RWPE2 (cell line): Measurements from ENCODE around the gene MAPK1.
"Not testable (repeated sequence)": the region's sequence is repeated elsewhere in the genome, so short reads cannot be mapped to it uniquely, and the experiment has no call there.

Source experiments
- ATAC-seq: fragments of 200-7000 bp; cut with Tn5 transposase; 3 replicates; pipeline ENCODE4 v1.9.1; 2021; ENCODE audit warnings: low read depth
- DNase-seq: peaks from one replicate; pipeline ENCODE4 v3.0.0-alpha.2; 2020; ENCODE audit warnings: low spot score
- H3K27ac ChIP-seq: fragments of 450-650 bp; 2 replicates; pipeline ENCODE4 v1.5.1; 2017; ENCODE audit warnings: mild to moderate bottlenecking; ENCODE audit not compliant: poor library complexity, severe bottlenecking
- H3K27me3 ChIP-seq: fragments of 250-450 bp; sonication (Bioruptor Pico); 2 replicates; pipeline ENCODE4 v1.5.1; 2021; ENCODE audit warnings: mild to moderate bottlenecking, moderate library complexity; ENCODE audit not compliant: insufficient read depth, poor library complexity, severe bottlenecking
- H3K36me3 ChIP-seq: fragments of 250-450 bp; sonication (Bioruptor Pico); 2 replicates; pipeline ENCODE4 v1.5.1; 2020; ENCODE audit warnings: low read depth, mild to moderate bottlenecking, moderate library complexity
- H3K4me1 ChIP-seq: fragments of 250-450 bp; sonication (Bioruptor Pico); 2 replicates; pipeline ENCODE4 v1.5.1; 2021; ENCODE audit warnings: mild to moderate bottlenecking, moderate library complexity; ENCODE audit not compliant: insufficient read depth, poor library complexity, severe bottlenecking
- H3K4me3 ChIP-seq: fragments of 250-450 bp; sonication (Bioruptor Pico); 2 replicates; pipeline ENCODE4 v1.5.1; 2021; ENCODE audit warnings: mild to moderate bottlenecking, moderate library complexity; ENCODE audit not compliant: severe bottlenecking
- H3K9me3 ChIP-seq: fragments of 250-450 bp; sonication (Bioruptor Pico); 2 replicates; pipeline ENCODE4 v1.5.1; 2021; ENCODE audit warnings: mild to moderate bottlenecking, moderate library complexity; ENCODE audit not compliant: severe bottlenecking
- CTCF ChIP-seq: fragments of 450-650 bp; IDR thresholded peaks from one replicate; pipeline ENCODE4 v1.5.1; 2017; ENCODE audit warnings: mild to moderate bottlenecking, moderate library complexity; ENCODE audit not compliant: poor library complexity, severe bottlenecking

Gene MAPK1

GRCh38 chr22:21876486-21877176 is 9.2 kb upstream of the MAPK1 start:
- Histone ChIP-seq H3K36me3 (no peaks in the 10 kb centered on the region), H3K27me3 (no peaks in the 10 kb centered on the region), H3K27ac (no peak overlapping the region), H3K9me3 (peaks cover 5% of the 10 kb centered on the region), H3K4me1 (no peaks in the 10 kb centered on the region), H3K4me3 (no peak overlapping the region)
- ATAC-seq (no peak), DNase-seq (no peak)
- TF ChIP-seq CTCF: no peak

GRCh38 chr22:21874953-21875352 is 7.5 kb upstream of the MAPK1 start:
- H3K36me3 ChIP-seq, ATAC-seq, H3K27me3 ChIP-seq, H3K9me3 ChIP-seq, H3K27ac ChIP-seq, H3K4me3 ChIP-seq, H3K4me1 ChIP-seq, DNase-seq: not testable (repeated sequence)

GRCh38 chr22:21873619-21874018 is 6.2 kb upstream of the MAPK1 start:
- ATAC-seq (no peak), DNase-seq (no peak)
- no peaks in the 10 kb centered on the region for H3K4me1 ChIP-seq
- H3K27me3 ChIP-seq: no peaks in the 10 kb centered on the region
- no peak overlapping the region for H3K4me3 ChIP-seq
- H3K27ac ChIP-seq: no peak overlapping the region
- peaks cover 5% of the 10 kb centered on the region for H3K9me3 ChIP-seq
- TF ChIP-seq CTCF: no peak
- no peaks in the 10 kb centered on the region for H3K36me3 ChIP-seq

GRCh38 chr22:21872741-21873140 is 5.3 kb upstream of the MAPK1 start:
- ATAC-seq, DNase-seq, H3K4me1 ChIP-seq, H3K36me3 ChIP-seq, H3K9me3 ChIP-seq, H3K4me3 ChIP-seq, H3K27me3 ChIP-seq, H3K27ac ChIP-seq: not testable (repeated sequence)

- no peaks in the 10 kb centered on the region for H3K27me3 ChIP-seq
- peaks cover 16% of the 10 kb centered on the region for H3K4me1 ChIP-seq
- ATAC-seq (no peak), DNase-seq (no peak)
- H3K4me3 ChIP-seq: peak overlapping the region; percentile 95
- no peak overlapping the region for H3K27ac ChIP-seq
- H3K9me3 ChIP-seq: peaks cover 8% of the 10 kb centered on the region
- peaks cover 6% of the 10 kb centered on the region; the same call in 1 of the 2 replicates for H3K36me3 ChIP-seq
- no peak for TF ChIP-seq CTCF
Measured at GRCh38 chr22:21868651-21869050, 1.2 kb upstream of the MAPK1 start.
